Measurements from ENCODE around the gene C22orf23. TPM values are rescaled to one million over a fixed set of nuclear protein-coding genes. Genes with fewer than 3 reads are reported as not detected.
A peak's percentile ranks its signal among the peaks of the same experiment; 100 is the strongest.

The C22orf23 gene
- total and polyA plus RNA-seq, 2 of the 13 experiments (the other 11 are each of a cell fraction or from before 2014, with no cell fraction given) = 0.21 to 0.24 TPM

GRCh38 chr22:37898441-37899181 is 54.8 kb downstream of the C22orf23 start (continued):
- TF ChIP-seq, protein P1, sequence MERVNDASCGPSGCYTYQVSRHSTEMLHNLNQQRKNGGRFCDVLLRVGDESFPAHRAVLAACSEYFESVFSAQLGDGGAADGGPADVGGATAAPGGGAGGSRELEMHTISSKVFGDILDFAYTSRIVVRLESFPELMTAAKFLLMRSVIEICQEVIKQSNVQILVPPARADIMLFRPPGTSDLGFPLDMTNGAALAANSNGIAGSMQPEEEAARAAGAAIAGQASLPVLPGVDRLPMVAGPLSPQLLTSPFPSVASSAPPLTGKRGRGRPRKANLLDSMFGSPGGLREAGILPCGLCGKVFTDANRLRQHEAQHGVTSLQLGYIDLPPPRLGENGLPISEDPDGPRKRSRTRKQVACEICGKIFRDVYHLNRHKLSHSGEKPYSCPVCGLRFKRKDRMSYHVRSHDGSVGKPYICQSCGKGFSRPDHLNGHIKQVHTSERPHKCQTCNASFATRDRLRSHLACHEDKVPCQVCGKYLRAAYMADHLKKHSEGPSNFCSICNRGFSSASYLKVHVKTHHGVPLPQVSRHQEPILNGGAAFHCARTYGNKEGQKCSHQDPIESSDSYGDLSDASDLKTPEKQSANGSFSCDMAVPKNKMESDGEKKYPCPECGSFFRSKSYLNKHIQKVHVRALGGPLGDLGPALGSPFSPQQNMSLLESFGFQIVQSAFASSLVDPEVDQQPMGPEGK (CRISPR knock-in tag; IDR thresholded peaks at IDR 0.05) = peak; percentile 79
- TF ChIP-seq ZFX (CRISPR knock-in tag; IDR thresholded peaks at IDR 0.05; ENCODE audit: low read depth) = no peak; the same call in 1 of the 2 replicates
- TF ChIP-seq NKX3-1 (CRISPR knock-in tag; IDR thresholded peaks at IDR 0.05) = no peak
- TF ChIP-seq FOXA3 (CRISPR knock-in tag; IDR thresholded peaks at IDR 0.05) = no peak
- TF ChIP-seq ZSCAN31 (CRISPR knock-in tag; IDR thresholded peaks at IDR 0.05; ENCODE audit: low read depth) = no peak
- TF ChIP-seq ZNF20 (CRISPR knock-in tag; IDR thresholded peaks at IDR 0.05) = peak; percentile 96; the same call in 1 of the 2 replicates
- 0 out of 2 replicates have a peak, but pooled peaks have one; percentile 26 for TF ChIP-seq ARID5B (CRISPR knock-in tag; IDR thresholded peaks at IDR 0.05)
- TF ChIP-seq HMG20A (CRISPR knock-in tag; IDR thresholded peaks at IDR 0.05; ENCODE audit: borderline replicate concordance) = no peak
- no peak for TF ChIP-seq CREB1 (IDR thresholded peaks at IDR 0.05)
- TF ChIP-seq CREB1 (CRISPR knock-in tag; IDR thresholded peaks at IDR 0.05) = no peak
- 0 out of 2 replicates have a peak, but pooled peaks have one; percentile 10 for TF ChIP-seq NCOA2 (CRISPR knock-in tag; IDR thresholded peaks at IDR 0.05)
- TF ChIP-seq, protein P2, sequence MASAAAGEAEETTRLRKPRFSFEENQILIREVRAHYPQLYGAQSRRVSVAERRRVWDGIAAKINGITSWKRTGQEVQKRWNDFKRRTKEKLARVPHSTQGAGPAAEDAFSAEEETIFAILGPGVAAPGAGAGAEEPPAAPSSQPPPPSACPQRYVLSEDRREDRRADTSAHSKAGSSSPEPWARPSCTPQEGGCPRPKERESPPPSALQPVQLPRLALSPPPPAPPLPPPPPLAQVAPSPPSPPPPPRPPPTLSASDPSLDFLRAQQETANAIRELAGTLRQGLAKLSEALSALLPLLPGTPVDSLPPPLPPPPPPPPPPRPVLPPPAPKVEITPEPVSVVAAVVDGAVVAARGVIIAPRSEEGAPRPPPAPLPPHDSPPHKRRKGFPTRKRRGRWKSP (CRISPR knock-in tag; IDR thresholded peaks at IDR 0.05) = 0 out of 2 replicates have a peak, but pooled peaks have one; percentile 21
- TF ChIP-seq TSC22D2 (CRISPR knock-in tag; IDR thresholded peaks at IDR 0.05; ENCODE audit: borderline replicate concordance) = no peak
- no peak for TF ChIP-seq DNMT1 (CRISPR knock-in tag; IDR thresholded peaks at IDR 0.05)
- no peak for TF ChIP-seq NCOA5 (CRISPR knock-in tag; IDR thresholded peaks at IDR 0.05)
- TF ChIP-seq NFRKB (IDR thresholded peaks at IDR 0.05) = no peak
- no peak for TF ChIP-seq ZNF678 (CRISPR knock-in tag; IDR thresholded peaks at IDR 0.05)

Data from HepG2 (cell line).